B cell (primary cell): ENCODE data around the gene MAN1A1.

ENCODE experiments used
- EZH2 ChIP-seq: IDR thresholded peaks from 2 replicates; pipeline ENCODE4 v1.6.1; 2012; ENCODE audit warnings: borderline replicate concordance, low read depth, mild to moderate bottlenecking, moderate library complexity, low read length; ENCODE audit not compliant: insufficient read depth, poor library complexity, severe bottlenecking
- TF ChIP-seq, protein P1 (sequence below): fragments of 200-600 bp; IDR thresholded peaks from one replicate; pipeline ENCODE4 v1.8.0; 2022; ENCODE audit warnings: antibody characterized with exemption, mild to moderate bottlenecking

DNA sequence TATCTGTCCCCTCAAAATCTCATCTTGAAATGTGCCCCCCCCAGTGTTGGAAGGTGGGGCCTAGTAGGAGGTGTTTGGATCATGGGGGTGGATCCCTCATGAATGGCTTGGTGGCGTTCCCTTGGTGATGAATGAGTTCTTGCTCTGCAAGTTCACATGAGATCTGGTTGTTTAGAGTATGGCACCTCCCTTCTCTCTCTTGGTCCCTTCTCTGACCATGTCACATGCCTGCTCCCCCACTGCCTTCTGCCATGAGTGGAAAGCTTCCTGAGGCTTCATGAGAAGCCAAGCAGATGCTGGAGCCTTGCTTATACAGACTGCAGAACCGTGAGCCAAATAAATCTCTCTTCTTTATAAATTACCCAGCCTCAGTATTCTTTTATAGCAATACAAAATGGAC is 70.9 kb downstream of the MAN1A1 start:
- TF ChIP-seq, protein P1, sequence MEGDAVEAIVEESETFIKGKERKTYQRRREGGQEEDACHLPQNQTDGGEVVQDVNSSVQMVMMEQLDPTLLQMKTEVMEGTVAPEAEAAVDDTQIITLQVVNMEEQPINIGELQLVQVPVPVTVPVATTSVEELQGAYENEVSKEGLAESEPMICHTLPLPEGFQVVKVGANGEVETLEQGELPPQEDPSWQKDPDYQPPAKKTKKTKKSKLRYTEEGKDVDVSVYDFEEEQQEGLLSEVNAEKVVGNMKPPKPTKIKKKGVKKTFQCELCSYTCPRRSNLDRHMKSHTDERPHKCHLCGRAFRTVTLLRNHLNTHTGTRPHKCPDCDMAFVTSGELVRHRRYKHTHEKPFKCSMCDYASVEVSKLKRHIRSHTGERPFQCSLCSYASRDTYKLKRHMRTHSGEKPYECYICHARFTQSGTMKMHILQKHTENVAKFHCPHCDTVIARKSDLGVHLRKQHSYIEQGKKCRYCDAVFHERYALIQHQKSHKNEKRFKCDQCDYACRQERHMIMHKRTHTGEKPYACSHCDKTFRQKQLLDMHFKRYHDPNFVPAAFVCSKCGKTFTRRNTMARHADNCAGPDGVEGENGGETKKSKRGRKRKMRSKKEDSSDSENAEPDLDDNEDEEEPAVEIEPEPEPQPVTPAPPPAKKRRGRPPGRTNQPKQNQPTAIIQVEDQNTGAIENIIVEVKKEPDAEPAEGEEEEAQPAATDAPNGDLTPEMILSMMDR: no peak
- no peak for TF ChIP-seq EZH2
